GM18511 (cell line): ENCODE results near the gene PDK2.

ENCODE experiments used
- ATAC-seq: cut with Tn5 transposase; IDR thresholded peaks from one replicate; pipeline ENCODE4 v1.9.1; 2021; ENCODE audit warnings: mild to moderate bottlenecking, moderate library complexity; ENCODE audit not compliant: unreplicated experiment

Gene PDK2

GRCh38 chr17:50094753-50095619 is at the start of gene PDK2:
Gene PDK2 (plus strand): TSS chr17:50095351. CDS start chr17:50095436, 85 bp downstream.
- ATAC-seq, result peak; percentile 93

GRCh38 chr17:50046179-50046578 is 49.0 kb upstream of the PDK2 start:
- no peak for ATAC-seq

GRCh38 chr17:50046667-50047066 is 48.5 kb upstream of the PDK2 start:
- no peak for ATAC-seq

- no peak for ATAC-seq
Observed at GRCh38 chr17:50047083-50047482, 48.1 kb upstream of the PDK2 start.

- ATAC-seq, result no peak
Observed at GRCh38 chr17:50047488-50048126, 47.5 kb upstream of the PDK2 start.

GRCh38 chr17:50048146-50048720 is 46.9 kb upstream of the PDK2 start:
- ATAC-seq, result no peak

- no peak for ATAC-seq
Observed at GRCh38 chr17:50048988-50049387, 46.2 kb upstream of the PDK2 start.

- ATAC-seq, result no peak
Observed at GRCh38 chr17:50049636-50050035, 45.5 kb upstream of the PDK2 start.

GRCh38 chr17:50050431-50051032 is 44.6 kb upstream of the PDK2 start:
- no peak for ATAC-seq

- no peak for ATAC-seq
Observed at GRCh38 chr17:50051082-50051576, 44.0 kb upstream of the PDK2 start.

- ATAC-seq, result no peak
Observed at GRCh38 chr17:50051606-50052005, 43.5 kb upstream of the PDK2 start.

GRCh38 chr17:50052241-50052796 is 42.8 kb upstream of the PDK2 start:
- ATAC-seq, result no peak

GRCh38 chr17:50052822-50053653 is 42.1 kb upstream of the PDK2 start:
- no peak for ATAC-seq

GRCh38 chr17:50053654-50053960 is 41.5 kb upstream of the PDK2 start:
- no peak for ATAC-seq

- no peak for ATAC-seq
Observed at GRCh38 chr17:50055055-50055425, 40.1 kb upstream of the PDK2 start.

- ATAC-seq, result peak; percentile 37
Observed at GRCh38 chr17:50055426-50056216, 39.5 kb upstream of the PDK2 start, which contains the start of gene ITGA3. Gene ITGA3 (plus strand): TSS chr17:50056110. CDS start chr17:50056440, 330 bp downstream.

- ATAC-seq, result peak; percentile 74
Observed at GRCh38 chr17:50056217-50056960, 38.8 kb upstream of the PDK2 start.

- ATAC-seq, result no peak
Observed at GRCh38 chr17:50056961-50057330, 38.2 kb upstream of the PDK2 start.

GRCh38 chr17:50057521-50057991 is 37.6 kb upstream of the PDK2 start:
- no peak for ATAC-seq
